ENCODE measurements around the gene SLC25A38. TPM values are rescaled to one million over a fixed set of nuclear protein-coding genes. Genes with fewer than 3 reads are reported as not detected.

The SLC25A38 gene
- total RNA-seq, 1 experiment from 2014 or later, result 48.2 TPM

DNA sequence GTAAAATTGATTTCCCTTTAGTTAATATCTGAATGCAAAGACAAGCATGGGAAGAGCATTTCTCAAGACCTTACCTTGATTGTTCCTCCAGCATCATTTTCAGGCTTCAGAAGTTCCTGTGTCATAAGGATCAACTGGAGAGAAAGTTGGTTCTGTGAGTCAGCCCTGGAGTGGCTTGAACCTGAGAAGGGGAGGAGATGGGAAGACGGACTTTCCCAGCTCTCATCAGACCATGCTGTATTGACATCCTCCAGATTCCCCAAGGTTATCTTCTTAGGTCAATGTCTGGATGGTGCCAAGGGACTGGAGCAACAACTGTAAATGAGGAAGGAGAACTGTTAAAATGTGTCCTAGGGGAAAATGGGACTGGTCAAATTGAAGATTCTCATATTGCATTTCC is 44.3 kb downstream of the SLC25A38 start:
- H2AFZ ChIP-seq (ENCODE audit: low read length), result no peak overlapping the region
- no peak overlapping the region for H3K27ac ChIP-seq (ENCODE audit: insufficient read length, low read depth, low read length)
- H3K9ac ChIP-seq (ENCODE audit: extremely low read depth, insufficient read length, low read length), result no peak overlapping the region
- no peak overlapping the region for H3K18ac ChIP-seq (ENCODE audit: insufficient read length, low read depth, low read length)
- no peak for DNase-seq
- TF ChIP-seq, protein P1, sequence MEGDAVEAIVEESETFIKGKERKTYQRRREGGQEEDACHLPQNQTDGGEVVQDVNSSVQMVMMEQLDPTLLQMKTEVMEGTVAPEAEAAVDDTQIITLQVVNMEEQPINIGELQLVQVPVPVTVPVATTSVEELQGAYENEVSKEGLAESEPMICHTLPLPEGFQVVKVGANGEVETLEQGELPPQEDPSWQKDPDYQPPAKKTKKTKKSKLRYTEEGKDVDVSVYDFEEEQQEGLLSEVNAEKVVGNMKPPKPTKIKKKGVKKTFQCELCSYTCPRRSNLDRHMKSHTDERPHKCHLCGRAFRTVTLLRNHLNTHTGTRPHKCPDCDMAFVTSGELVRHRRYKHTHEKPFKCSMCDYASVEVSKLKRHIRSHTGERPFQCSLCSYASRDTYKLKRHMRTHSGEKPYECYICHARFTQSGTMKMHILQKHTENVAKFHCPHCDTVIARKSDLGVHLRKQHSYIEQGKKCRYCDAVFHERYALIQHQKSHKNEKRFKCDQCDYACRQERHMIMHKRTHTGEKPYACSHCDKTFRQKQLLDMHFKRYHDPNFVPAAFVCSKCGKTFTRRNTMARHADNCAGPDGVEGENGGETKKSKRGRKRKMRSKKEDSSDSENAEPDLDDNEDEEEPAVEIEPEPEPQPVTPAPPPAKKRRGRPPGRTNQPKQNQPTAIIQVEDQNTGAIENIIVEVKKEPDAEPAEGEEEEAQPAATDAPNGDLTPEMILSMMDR (conservative IDR thresholded peaks at IDR 0.05), result no peak
- H3K56ac ChIP-seq (ENCODE audit: insufficient read length, low read depth, low read length), result no peak overlapping the region
- H2BK15ac ChIP-seq (ENCODE audit: low read depth, low read length), result no peak overlapping the region
- peaks cover 6% of the 10 kb centered on the region for H3K27me3 Mint-ChIP-seq (ENCODE audit: low read depth)
- WGBS (ENCODE audit: extremely low coverage, insufficient read length, low lambda C conversion rate), result no CpG with 5 or more reads among the region's 1 CpG
- no peaks in the 10 kb centered on the region for H3K23me2 ChIP-seq (ENCODE audit: insufficient read length, low read depth, low read length, poor library complexity, severe bottlenecking)
- H4K8ac ChIP-seq (replicated peaks; ENCODE audit: insufficient read length, low read depth, low read length), result no peak overlapping the region
- H3K36me3 Mint-ChIP-seq (ENCODE audit: insufficient read depth in 1 of 3, low read depth in 3 of 3), result no peaks in the 10 kb centered on the region
- no peaks in the 10 kb centered on the region for H4K20me1 ChIP-seq (ENCODE audit: control insufficient read depth, insufficient read depth, insufficient read length)
- no peak overlapping the region for H3T11ph ChIP-seq (ENCODE audit: low read length)
- no peak overlapping the region for H2BK20ac ChIP-seq (ENCODE audit: low read depth, low read length, poor library complexity, severe bottlenecking)
- no peak overlapping the region for H2BK120ac ChIP-seq (ENCODE audit: low read depth, low read length, poor library complexity, severe bottlenecking)
- H3K79me1 ChIP-seq (ENCODE audit: insufficient read depth, low read depth, low read length, poor library complexity, severe bottlenecking), result no peaks in the 10 kb centered on the region
- no peaks in the 10 kb centered on the region for H3K79me2 ChIP-seq (ENCODE audit: insufficient read depth, low read length)
- H3K9me3 ChIP-seq (ENCODE audit: control insufficient read depth, low read depth, low read length), result no peaks in the 10 kb centered on the region
- H3K4ac ChIP-seq (ENCODE audit: low read depth, low read length), result no peak overlapping the region
- H4K5ac ChIP-seq (ENCODE audit: insufficient read length, low read depth, low read length), result no peak overlapping the region
- H3K27me3 ChIP-seq (ENCODE audit: insufficient read depth, low read length), result no peaks in the 10 kb centered on the region
- no peak overlapping the region for H2AK5ac ChIP-seq (ENCODE audit: insufficient read length, low read length)
- H2BK5ac ChIP-seq (ENCODE audit: insufficient read length, low read length), result no peak overlapping the region
- no peak overlapping the region for H3K4me2 ChIP-seq (ENCODE audit: insufficient read depth, insufficient read length, low read length)
- no peaks in the 10 kb centered on the region for H3K9me3 Mint-ChIP-seq
- H3K4me1 Mint-ChIP-seq, result no peaks in the 10 kb centered on the region
- H4K91ac ChIP-seq (ENCODE audit: insufficient read length, low read depth, low read length), result no peak overlapping the region
- no peak overlapping the region for H2BK12ac ChIP-seq (ENCODE audit: insufficient read length, low read depth, low read length)
- H3K14ac ChIP-seq (ENCODE audit: insufficient read depth, low read length), result no peak overlapping the region
- H3K23ac ChIP-seq (ENCODE audit: insufficient read length, low read depth, low read length), result no peak overlapping the region
- H3K27ac Mint-ChIP-seq, result no peak overlapping the region
- H3K4me3 Mint-ChIP-seq, result no peak overlapping the region
- H3K4me1 ChIP-seq (ENCODE audit: insufficient read depth, low read length), result no peaks in the 10 kb centered on the region

Measured in H9 (cell line).